D721Med (cell line): ENCODE results near the gene PGP.

Experiments
- DNase-seq: peaks from one replicate; pipeline ENCODE4 v3.0.0; 2011; ENCODE audit warnings: low spot score; ENCODE audit not compliant: insufficient read length
- FAIRE-seq: peaks from 2 replicates; lab custom pipeline; 2011; peaks lifted over from hg19 to GRCh38; lab: Jason Lieb, UNC
- CTCF ChIP-seq: IDR thresholded peaks from 2 replicates; pipeline ENCODE4 v1.5.1; 2012; ENCODE audit warnings: mild to moderate bottlenecking, control low read depth; ENCODE audit not compliant: insufficient read depth; ENCODE audit errors: missing control alignments

Gene PGP

GRCh38 chr16:2212362-2213324 lies 2.0 kb downstream of the PGP start:
- DNase-seq (no peak), FAIRE-seq (no peak)
- no peak for TF ChIP-seq CTCF

DNA sequence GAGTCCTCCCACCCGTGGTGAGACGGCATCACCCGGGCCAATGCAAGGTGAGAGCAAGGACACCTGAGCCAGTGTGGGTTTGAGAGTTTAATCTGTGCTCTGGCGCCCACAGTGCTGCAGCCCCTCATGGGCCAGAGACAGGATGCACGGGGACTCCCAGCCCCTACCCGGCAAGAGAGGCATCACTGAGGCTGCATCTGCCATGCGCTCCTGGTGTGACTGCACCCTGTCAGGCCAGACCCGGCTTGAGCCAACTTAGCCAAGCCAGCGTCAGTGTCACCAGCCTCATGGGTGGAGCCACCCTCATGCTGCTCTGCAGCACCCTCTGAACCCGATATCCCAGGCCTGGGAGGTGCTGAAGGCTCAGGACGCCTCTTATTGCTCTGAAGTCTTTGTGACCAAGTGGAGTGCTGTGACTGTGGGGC lies 2.7 kb downstream of the PGP start:
- FAIRE-seq, result no peak
- TF ChIP-seq CTCF, result no peak

GRCh38 chr16:2210386-2211365 lies 4.0 kb downstream of the PGP start, which contains the start of gene BRICD5:
Gene BRICD5 (minus strand): TSS chr16:2210863. CDS start chr16:2210833, 30 bp downstream.
- no peak for DNase-seq

More for the DNA sequence above, 2.7 kb downstream of the PGP start:
- no peak for DNase-seq

GRCh38 chr16:2210009-2210332 lies 4.7 kb downstream of the PGP start:
- TF ChIP-seq CTCF, result no peak
- FAIRE-seq (no peak), DNase-seq (no peak)

More at GRCh38 chr16:2210386-2211365, 4.0 kb downstream of the PGP start, which contains the start of gene BRICD5:
- FAIRE-seq, result no peak
- no peak for TF ChIP-seq CTCF

- TF ChIP-seq CTCF, result no peak
- DNase-seq (no peak), FAIRE-seq (no peak)
Measured at GRCh38 chr16:2209258-2210008, 5.2 kb downstream of the PGP start.

DNA sequence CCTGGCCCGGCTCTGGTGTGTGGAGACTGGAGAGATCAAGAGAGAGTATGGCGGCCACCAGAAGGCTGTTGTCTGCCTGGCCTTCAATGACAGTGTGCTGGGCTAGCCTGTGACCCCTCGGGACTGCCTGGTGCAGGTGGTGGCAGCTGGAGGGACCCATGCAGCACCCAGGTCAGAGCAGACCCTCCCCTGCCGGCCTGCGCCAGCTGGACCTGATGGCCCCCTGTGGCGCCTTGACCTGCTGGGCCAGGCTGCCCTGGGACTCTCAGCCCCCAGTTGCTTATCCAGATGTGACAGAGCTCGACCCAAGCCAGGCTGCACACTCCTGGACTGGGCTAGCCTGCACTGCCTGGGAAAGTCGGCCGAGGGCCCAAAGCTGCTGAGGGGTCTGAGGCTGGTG lies 5.9 kb downstream of the PGP start:
- FAIRE-seq, result no peak
- DNase-seq, result no peak
- TF ChIP-seq CTCF, result no peak
